Measurements from ENCODE around the gene SIK3. TPM values are rescaled to one million over a fixed set of nuclear protein-coding genes. Genes with fewer than 3 reads are reported as not detected.

SIK3 gene
- total RNA-seq, 2 donors from 2014 or later = 37.2 to 43.5 TPM

DNA sequence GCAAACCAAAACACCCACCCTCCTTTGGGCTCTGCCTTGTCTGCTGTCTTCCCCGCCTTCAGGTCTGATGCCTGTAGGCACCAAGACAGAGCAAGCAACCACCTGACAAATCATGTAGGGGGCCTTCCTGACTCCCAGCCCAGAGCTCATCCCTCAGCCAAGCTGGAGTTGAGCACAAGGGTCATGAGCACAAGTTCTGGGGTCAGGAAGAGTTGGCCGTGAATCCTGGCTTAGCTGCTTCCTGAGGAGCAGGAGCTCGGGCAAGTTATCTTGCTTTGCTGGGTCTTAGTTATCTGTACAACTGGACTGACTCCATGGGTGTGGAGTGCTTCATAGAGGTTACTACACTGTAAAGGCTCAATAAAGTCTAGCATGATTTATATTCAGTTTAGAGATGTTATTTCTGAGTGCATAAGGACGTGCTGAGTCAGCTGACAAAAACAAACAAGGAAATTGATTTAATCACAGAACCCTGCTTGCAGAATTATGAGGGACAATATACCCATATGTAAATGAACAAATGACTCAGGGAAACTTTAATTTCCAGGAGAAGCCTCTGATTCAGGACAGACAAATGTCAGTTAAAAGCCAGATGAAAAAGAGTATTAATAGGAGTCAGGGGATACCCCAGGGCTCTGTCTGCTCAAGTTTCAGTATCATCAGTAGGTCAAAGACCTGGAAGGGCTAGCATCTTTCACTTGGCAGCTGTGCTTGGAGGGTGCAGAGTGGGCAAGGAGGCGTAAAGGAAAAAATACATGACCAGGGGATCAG is 245.8 kb downstream of the SIK3 start:
- no peak overlapping the region for H3K4me3 Mint-ChIP-seq
- H3K9ac ChIP-seq (ENCODE audit: extremely low read depth, low read length, poor library complexity, severe bottlenecking) = no peak overlapping the region
- no peak overlapping the region for H3K4me3 ChIP-seq (ENCODE audit: low read length)
- 81 to 96% methylated on average over 2 to 5 of the region's 5 CpGs for WGBS, 2 experiments (ENCODE audit: insufficient coverage in 1 of 2, insufficient read length in 1 of 2)
- peaks cover 48% of the 10 kb centered on the region for H3K36me3 ChIP-seq (ENCODE audit: control insufficient read depth, insufficient read depth, low read length)
- H3K4me1 ChIP-seq (ENCODE audit: control insufficient read depth, insufficient read depth, low read length) = no peaks in the 10 kb centered on the region
- H3K36me3 Mint-ChIP-seq (ENCODE audit: low read depth) = peaks cover 54% of the 10 kb centered on the region
- TF ChIP-seq, protein P1, sequence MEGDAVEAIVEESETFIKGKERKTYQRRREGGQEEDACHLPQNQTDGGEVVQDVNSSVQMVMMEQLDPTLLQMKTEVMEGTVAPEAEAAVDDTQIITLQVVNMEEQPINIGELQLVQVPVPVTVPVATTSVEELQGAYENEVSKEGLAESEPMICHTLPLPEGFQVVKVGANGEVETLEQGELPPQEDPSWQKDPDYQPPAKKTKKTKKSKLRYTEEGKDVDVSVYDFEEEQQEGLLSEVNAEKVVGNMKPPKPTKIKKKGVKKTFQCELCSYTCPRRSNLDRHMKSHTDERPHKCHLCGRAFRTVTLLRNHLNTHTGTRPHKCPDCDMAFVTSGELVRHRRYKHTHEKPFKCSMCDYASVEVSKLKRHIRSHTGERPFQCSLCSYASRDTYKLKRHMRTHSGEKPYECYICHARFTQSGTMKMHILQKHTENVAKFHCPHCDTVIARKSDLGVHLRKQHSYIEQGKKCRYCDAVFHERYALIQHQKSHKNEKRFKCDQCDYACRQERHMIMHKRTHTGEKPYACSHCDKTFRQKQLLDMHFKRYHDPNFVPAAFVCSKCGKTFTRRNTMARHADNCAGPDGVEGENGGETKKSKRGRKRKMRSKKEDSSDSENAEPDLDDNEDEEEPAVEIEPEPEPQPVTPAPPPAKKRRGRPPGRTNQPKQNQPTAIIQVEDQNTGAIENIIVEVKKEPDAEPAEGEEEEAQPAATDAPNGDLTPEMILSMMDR (conservative IDR thresholded peaks at IDR 0.05) = no peak
- H3K4me1 Mint-ChIP-seq = peaks cover 5% of the 10 kb centered on the region
- H3K9me3 ChIP-seq (ENCODE audit: control insufficient read depth, low read length) = peaks cover 3% of the 10 kb centered on the region
- H3K27ac Mint-ChIP-seq = no peak overlapping the region
- H3K27ac ChIP-seq (ENCODE audit: low read depth, low read length) = no peak overlapping the region
- no peaks in the 10 kb centered on the region for H3K27me3 ChIP-seq (ENCODE audit: control insufficient read depth, insufficient read depth, low read length, poor library complexity, severe bottlenecking)
- no peaks in the 10 kb centered on the region for H3K9me3 Mint-ChIP-seq
- DNase-seq = no peak
- H3K27me3 Mint-ChIP-seq (ENCODE audit: insufficient read depth) = no peaks in the 10 kb centered on the region

DNA sequence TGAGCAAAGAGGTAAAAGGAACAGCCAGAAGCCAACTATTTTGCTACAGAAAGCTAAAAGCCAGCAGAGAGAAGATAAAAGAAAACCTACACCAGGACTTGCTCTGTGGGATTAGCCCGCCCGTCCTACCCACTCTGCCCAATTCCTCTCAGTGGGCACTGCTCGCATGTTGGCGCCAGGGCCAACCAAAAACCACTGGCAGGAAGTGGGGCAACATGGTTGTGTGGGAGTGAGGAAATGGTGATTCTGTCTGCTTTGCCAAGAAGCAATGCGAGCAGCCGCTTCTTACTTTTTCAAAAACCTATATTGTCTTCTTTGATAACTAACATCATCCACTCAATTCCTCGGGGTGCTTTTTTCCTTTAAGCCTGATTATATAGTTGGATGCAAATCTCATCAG is 246.6 kb downstream of the SIK3 start:
- Mint-ChIP-seq H3K9me3 (no peaks in the 10 kb centered on the region), H3K27me3 (ENCODE audit: insufficient read depth) (no peaks in the 10 kb centered on the region), H3K4me1 (peaks cover 5% of the 10 kb centered on the region), H3K4me3 (no peak overlapping the region), H3K36me3 (ENCODE audit: low read depth) (peaks cover 54% of the 10 kb centered on the region), H3K27ac (no peak overlapping the region)
- TF ChIP-seq, protein P1 (conservative IDR thresholded peaks at IDR 0.05) = no peak
- no peak for DNase-seq
- Histone ChIP-seq H3K27me3 (ENCODE audit: control insufficient read depth, insufficient read depth, low read length, poor library complexity, severe bottlenecking) (no peaks in the 10 kb centered on the region), H3K4me1 (ENCODE audit: control insufficient read depth, insufficient read depth, low read length) (no peaks in the 10 kb centered on the region), H3K9me3 (ENCODE audit: control insufficient read depth, low read length) (peaks cover 3% of the 10 kb centered on the region), H3K4me3 (ENCODE audit: low read length) (no peak overlapping the region), H3K36me3 (ENCODE audit: control insufficient read depth, insufficient read depth, low read length) (peaks cover 46% of the 10 kb centered on the region), H3K27ac (ENCODE audit: low read depth, low read length) (no peak overlapping the region), H3K9ac (ENCODE audit: extremely low read depth, low read length, poor library complexity, severe bottlenecking) (no peak overlapping the region)
- 95 to 100% methylated on average over 3 to 7 of the region's 7 CpGs for WGBS, 2 experiments (ENCODE audit: insufficient coverage in 1 of 2, insufficient read length in 1 of 2)

DNA sequence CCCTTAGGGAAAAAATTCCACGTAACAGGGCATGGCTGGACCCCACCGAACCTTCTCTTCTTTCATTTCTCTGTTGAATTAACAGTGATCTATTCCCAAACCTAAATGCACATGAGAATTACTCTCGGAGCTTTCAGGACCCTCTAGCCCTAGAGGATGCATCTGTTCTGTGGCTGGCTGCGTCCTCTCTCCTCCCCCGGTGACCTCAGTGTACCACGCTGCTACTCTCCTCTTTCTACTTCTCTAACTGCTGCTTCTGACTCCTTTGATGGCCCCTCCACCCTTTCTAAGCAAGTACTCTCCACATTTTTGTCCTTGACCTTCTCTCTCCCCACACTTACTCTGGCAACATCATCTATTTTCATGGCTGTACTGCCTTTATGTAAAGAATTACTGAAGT is 248.7 kb downstream of the SIK3 start:
- Histone ChIP-seq H3K36me3 (ENCODE audit: control insufficient read depth, insufficient read depth, low read length) (peaks cover 53% of the 10 kb centered on the region), H3K9ac (ENCODE audit: extremely low read depth, low read length, poor library complexity, severe bottlenecking) (no peak overlapping the region), H3K27ac (ENCODE audit: low read depth, low read length) (no peak overlapping the region), H3K4me1 (ENCODE audit: control insufficient read depth, insufficient read depth, low read length) (no peaks in the 10 kb centered on the region), H3K4me3 (ENCODE audit: low read length) (no peak overlapping the region), H3K27me3 (ENCODE audit: control insufficient read depth, insufficient read depth, low read length, poor library complexity, severe bottlenecking) (no peaks in the 10 kb centered on the region), H3K9me3 (ENCODE audit: control insufficient read depth, low read length) (peaks cover 2% of the 10 kb centered on the region)
- H3K4me1 Mint-ChIP-seq = peaks cover 5% of the 10 kb centered on the region
- WGBS, 2 experiments (ENCODE audit: insufficient coverage in 1 of 2, insufficient read length in 1 of 2) = 96 to 99% methylated on average over 6 of the region's 6 CpGs
- TF ChIP-seq, protein P1 (conservative IDR thresholded peaks at IDR 0.05) = no peak
- no peak for DNase-seq
- no peak overlapping the region for H3K4me3 Mint-ChIP-seq
- no peaks in the 10 kb centered on the region for H3K9me3 Mint-ChIP-seq
- peak overlapping the region; percentile 1 for H3K27ac Mint-ChIP-seq
- H3K27me3 Mint-ChIP-seq (ENCODE audit: insufficient read depth) = no peaks in the 10 kb centered on the region
- H3K36me3 Mint-ChIP-seq (ENCODE audit: low read depth) = peaks cover 54% of the 10 kb centered on the region
